Measurements from ENCODE around the gene GNG12.
"Not testable (repeated sequence)": the region's sequence is repeated elsewhere in the genome, so short reads cannot be mapped to it uniquely, and the experiment has no call there.

GNG12 gene

DNA sequence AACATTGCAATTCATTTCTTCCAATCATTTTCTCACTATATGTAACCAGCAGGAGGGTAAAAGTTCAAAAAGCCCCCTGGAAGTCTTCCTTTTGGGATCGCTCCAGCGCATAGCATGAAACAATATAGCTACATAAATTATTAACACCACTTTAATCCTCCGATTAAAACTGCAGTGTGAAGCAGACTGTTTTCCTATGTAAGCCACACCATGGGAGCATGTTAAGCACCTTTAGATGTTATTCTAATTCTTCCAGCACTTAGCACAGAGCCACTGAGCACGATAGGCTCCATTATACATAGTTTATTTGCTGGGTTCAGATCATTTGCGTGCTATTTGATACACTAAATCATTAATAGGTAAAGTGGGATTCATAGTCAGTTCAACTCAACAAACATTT, 166.6 kb downstream of the GNG12 start:
- TF ChIP-seq, protein P1, sequence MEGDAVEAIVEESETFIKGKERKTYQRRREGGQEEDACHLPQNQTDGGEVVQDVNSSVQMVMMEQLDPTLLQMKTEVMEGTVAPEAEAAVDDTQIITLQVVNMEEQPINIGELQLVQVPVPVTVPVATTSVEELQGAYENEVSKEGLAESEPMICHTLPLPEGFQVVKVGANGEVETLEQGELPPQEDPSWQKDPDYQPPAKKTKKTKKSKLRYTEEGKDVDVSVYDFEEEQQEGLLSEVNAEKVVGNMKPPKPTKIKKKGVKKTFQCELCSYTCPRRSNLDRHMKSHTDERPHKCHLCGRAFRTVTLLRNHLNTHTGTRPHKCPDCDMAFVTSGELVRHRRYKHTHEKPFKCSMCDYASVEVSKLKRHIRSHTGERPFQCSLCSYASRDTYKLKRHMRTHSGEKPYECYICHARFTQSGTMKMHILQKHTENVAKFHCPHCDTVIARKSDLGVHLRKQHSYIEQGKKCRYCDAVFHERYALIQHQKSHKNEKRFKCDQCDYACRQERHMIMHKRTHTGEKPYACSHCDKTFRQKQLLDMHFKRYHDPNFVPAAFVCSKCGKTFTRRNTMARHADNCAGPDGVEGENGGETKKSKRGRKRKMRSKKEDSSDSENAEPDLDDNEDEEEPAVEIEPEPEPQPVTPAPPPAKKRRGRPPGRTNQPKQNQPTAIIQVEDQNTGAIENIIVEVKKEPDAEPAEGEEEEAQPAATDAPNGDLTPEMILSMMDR (conservative IDR thresholded peaks at IDR 0.05; ENCODE audit: low read depth, low read length), result no peak
- H3K4me3 ChIP-seq (ENCODE audit: low read length), result no peak overlapping the region
- DNase-seq (ENCODE audit: low read depth), result no peak

DNA sequence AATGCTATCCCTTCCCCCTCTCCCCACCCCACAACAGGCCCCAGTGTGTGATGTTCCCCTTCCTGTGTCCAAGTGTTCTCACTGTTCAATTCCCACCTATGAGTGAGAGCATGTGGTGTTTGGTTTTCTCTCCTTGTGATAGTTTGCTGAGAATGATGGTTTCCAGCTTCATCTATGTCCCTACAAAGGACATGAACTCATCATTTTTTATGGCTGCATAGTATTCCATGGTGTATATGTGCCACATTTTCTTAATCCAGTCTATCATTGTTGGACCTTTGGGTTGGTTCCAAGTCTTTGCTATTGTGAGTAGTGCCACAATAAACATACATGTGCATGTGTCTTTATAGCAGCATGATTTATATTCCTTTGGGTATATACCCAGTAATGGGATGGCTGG, 168.0 kb downstream of the GNG12 start:
- not testable (repeated sequence) for DNase-seq (ENCODE audit: low read depth); H3K4me3 ChIP-seq (ENCODE audit: low read length)

DNA sequence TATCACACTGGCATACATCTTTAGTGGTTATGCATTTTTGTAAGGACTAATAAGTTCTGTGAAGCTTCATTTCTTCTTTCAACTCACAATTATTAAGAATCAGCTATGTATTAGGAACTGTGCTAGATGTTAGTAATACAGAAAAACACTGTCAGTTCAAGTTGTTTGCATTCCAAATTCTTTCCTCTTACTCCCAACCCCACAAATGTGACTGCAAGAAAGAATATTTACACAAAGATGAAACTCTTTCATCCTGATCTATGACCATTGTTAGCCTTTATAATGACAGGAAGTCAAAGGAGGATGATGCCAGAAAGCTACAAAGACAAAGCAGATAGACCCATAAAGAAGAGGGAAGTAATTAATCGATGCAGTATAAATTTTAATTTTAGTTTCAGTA, 169.2 kb downstream of the GNG12 start:
- no peak overlapping the region for H3K4me3 ChIP-seq (ENCODE audit: low read length)
- TF ChIP-seq, protein P1 (conservative IDR thresholded peaks at IDR 0.05; ENCODE audit: low read depth, low read length), result no peak
- DNase-seq (ENCODE audit: low read depth), result no peak

DNA sequence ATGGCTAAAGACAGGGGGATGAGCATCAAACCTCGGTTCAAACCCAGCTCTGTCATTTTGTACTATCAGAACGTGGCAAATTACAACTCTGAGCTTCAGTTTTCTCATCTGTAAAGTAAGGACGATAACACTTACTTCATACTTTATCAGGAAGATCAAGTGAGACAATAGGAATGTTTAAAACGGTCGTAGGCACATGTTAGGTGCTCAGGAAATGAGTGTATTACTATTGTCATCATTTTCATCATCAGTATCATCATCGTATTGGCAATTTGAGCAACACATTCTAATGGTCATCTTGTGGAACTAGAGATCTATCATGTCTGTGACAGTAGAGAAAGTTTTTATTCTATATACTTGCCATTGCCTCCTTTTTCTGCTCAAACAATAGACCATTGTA, 170.4 kb downstream of the GNG12 start:
- H3K4me3 ChIP-seq (ENCODE audit: low read length), result no peak overlapping the region
- DNase-seq (ENCODE audit: low read depth), result no peak
- TF ChIP-seq, protein P1 (conservative IDR thresholded peaks at IDR 0.05; ENCODE audit: low read depth, low read length), result no peak

DNA sequence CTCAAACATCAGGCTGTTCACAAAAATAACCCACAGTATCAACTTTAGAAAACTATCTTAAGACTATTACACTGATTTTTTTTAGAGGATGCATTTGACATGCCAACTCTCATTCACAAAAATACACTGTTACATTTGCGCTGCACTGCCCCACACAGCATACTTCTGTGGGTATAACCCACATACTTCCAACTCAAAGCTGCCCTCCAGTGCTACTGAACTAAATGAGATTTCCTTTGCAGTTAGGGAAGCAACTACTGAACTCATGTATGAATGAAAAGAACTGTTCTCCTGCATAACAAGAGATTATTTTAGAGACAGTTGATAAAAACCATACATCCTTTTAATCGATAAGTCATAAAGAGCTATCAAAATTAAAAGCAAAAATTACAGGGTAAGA, 174.0 kb downstream of the GNG12 start:
- no peak overlapping the region for H3K4me3 ChIP-seq (ENCODE audit: low read length)

DNA sequence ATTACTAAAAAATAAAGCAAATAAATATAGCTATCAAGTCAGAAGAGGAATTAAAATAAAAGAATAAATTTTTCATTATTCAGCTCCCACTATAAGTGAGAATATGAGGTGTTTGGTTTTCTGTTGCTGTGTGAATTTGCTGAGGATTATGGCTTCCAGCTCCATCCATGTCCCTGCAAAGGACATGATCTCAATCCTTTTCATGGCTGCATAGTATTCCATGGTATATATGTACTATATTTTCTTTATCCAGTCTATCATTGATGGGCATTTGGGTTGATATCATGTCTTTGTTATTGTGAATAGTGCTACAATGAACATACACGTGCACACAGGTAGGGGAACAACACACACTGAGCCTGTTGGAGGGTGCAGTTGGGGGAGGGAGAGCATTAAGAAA, 176.1 kb downstream of the GNG12 start:
- not testable (repeated sequence) for H3K4me3 ChIP-seq (ENCODE audit: low read length)

More for the DNA sequence above, 174.0 kb downstream of the GNG12 start:
- TF ChIP-seq, protein P1 (conservative IDR thresholded peaks at IDR 0.05; ENCODE audit: low read depth, low read length), result no peak
- DNase-seq (ENCODE audit: low read depth), result no peak

DNA sequence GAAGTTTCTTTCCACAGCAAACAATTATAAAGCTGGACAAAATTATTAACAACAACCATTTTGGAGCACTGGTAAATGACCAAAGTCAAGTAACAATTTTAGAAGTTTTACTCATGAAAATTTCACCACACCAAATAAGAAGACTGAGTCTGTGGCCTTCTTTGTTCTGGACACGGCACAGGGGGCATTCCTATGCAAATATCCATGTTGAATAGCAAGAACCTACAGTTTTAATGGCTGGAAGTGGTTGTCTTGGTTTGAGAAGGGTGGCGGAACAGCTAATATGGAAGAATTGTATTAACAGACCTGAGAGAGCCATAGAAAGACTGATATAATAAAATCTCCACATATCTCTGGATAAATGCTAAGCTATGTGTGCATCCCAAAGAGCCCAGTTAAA, 177.7 kb downstream of the GNG12 start:
- TF ChIP-seq, protein P1 (conservative IDR thresholded peaks at IDR 0.05; ENCODE audit: low read depth, low read length), result no peak
- DNase-seq (ENCODE audit: low read depth), result no peak
- no peak overlapping the region for H3K4me3 ChIP-seq (ENCODE audit: low read length)

More for the DNA sequence above, 176.1 kb downstream of the GNG12 start:
- DNase-seq (ENCODE audit: low read depth), result not testable (repeated sequence)

DNA sequence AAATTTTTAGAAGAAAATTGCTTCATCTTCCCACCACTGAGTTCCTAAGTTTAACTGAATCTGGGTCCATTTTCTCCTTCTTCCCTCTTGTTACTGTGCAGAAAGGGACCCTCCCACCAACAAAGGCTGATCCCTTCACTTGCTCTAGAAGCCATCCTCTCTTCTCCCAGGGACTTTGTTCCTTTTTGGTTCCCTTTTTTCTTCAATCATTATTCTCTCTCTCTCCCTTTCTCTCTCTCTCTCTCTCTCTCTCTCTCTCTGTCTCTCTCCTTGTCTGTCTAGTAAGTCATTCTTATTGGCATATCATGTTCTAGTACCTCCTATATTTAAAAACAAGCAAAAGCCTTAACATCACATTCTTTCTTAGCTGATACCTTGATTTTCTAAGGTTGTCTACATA, 180.0 kb downstream of the GNG12 start:
- TF ChIP-seq, protein P1 (conservative IDR thresholded peaks at IDR 0.05; ENCODE audit: low read depth, low read length), result no peak
- DNase-seq (ENCODE audit: low read depth), result no peak
- no peak overlapping the region for H3K4me3 ChIP-seq (ENCODE audit: low read length)

Measured in retinal pigment epithelial cell (primary cell).